Esophagus (tissue), 2 donors: Measurements from ENCODE around the gene PARD3B. TPM values are rescaled to one million over a fixed set of nuclear protein-coding genes. Genes with fewer than 3 reads are reported as not detected.

ENCODE experiments used
- H3K27ac ChIP-seq, 2 donors: one replicate each; pipeline ENCODE4 v1.5.1; 2013; ENCODE audit warnings: low read depth in 2 of 2, mild to moderate bottlenecking in 2 of 2, inconsistent platforms in 1 of 2, low read length in 1 of 2, moderate library complexity in 1 of 2
- H3K27me3 ChIP-seq, 2 donors: one replicate each; pipeline ENCODE4 v1.6.1; 2013; ENCODE audit warnings: low read length in 2 of 2, control low read depth in 1 of 2, mild to moderate bottlenecking in 1 of 2; ENCODE audit not compliant: insufficient read depth in 2 of 2, control insufficient read depth in 1 of 2
- H3K36me3 ChIP-seq, 2 donors: one replicate each; pipeline ENCODE4 v1.6.1; 2013; ENCODE audit warnings: low read length in 1 of 2; ENCODE audit not compliant: control insufficient read depth in 2 of 2, insufficient read depth in 2 of 2
- H3K4me1 ChIP-seq, 2 donors: one replicate each; pipeline ENCODE4 v1.6.1; 2013; ENCODE audit warnings: low read length in 1 of 2; ENCODE audit not compliant: control insufficient read depth in 2 of 2, insufficient read depth in 2 of 2
- H3K4me3 ChIP-seq, 2 donors: one replicate each; pipeline ENCODE4 v1.5.1; 2013; ENCODE audit warnings: low read length in 2 of 2, mild to moderate bottlenecking in 2 of 2, low read depth in 1 of 2, moderate library complexity in 1 of 2
- H3K9me3 ChIP-seq, 2 donors: one replicate each; pipeline ENCODE4 v1.6.1; 2013; ENCODE audit warnings: mild to moderate bottlenecking in 2 of 2, low read depth in 1 of 2, low read length in 1 of 2, moderate library complexity in 1 of 2; ENCODE audit not compliant: control insufficient read depth in 2 of 2, insufficient read depth in 1 of 2
- WGBS, 2 donors: extraction: QIAGEN DNeasy Blood & Tissue Kit; methylation state at CpG; one replicate each; pipeline ENCODE4 v1.1.7; 2013; 5-methylcytosine and 5-hydroxymethylcytosine counted together
- polyA plus RNA-seq, 2 donors: library from polyadenylated mRNA; stranded (reverse); fragments of 200-250 nt; gene quantifications; one replicate each; pipeline ENCODE4 v1.2.3, GENCODE V29; 2013
- donor health status: healthy with polysubstance abuse.
- donor health status: Bipolar disorder and iron deficiency.

Gene PARD3B
- polyA plus RNA-seq, 2 donors: 1.2 to 1.3 TPM

GRCh38 chr2:204662956-204663355, 117.7 kb downstream of the PARD3B start:
- Histone ChIP-seq H3K36me3 (no peaks in the 10 kb centered on the region), H3K4me1 (no peaks in the 10 kb centered on the region), H3K4me3 (no peak overlapping the region), H3K27me3 (no peaks in the 10 kb centered on the region), H3K27ac (no peak overlapping the region), H3K9me3 (no peaks in the 10 kb centered on the region)
- 89% methylated on average over 5 of the region's 5 CpGs for WGBS, 2 donors

GRCh38 chr2:204663816-204664425, 118.6 kb downstream of the PARD3B start:
- H3K27ac ChIP-seq: no peak overlapping the region
- 73 to 84% methylated on average over 2 of the region's 2 CpGs for WGBS, 2 donors
- no peaks in the 10 kb centered on the region for H3K27me3 ChIP-seq
- H3K4me3 ChIP-seq: no peak overlapping the region
- no peaks in the 10 kb centered on the region for H3K9me3 ChIP-seq
- H3K36me3 ChIP-seq: no peaks in the 10 kb centered on the region
- H3K4me1 ChIP-seq: no peaks in the 10 kb centered on the region

DNA sequence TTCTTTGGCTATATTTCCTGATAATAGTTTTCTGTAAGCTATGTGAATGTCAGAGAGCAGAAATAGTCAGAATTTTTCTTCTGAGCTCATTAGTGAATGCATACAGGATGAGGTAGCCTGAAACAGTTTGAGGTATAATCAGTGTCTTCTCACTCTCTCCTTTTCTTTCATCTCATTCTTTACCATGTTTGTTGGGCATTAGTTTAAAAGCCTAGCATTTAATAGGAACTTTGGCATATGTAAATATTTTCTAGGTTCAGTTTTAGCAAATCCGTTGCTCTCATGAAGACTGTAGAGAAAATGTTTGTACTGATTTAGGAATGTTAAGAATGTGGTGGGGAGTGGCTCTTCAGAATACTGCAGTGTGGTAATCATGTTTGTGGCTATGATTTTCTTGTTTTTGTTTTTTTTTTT, 119.4 kb downstream of the PARD3B start:
- WGBS, 2 donors: 23 to 25% methylated on average over 1 of the region's 1 CpG
- Histone ChIP-seq H3K27me3 (no peaks in the 10 kb centered on the region), H3K27ac (no peak overlapping the region), H3K4me1 (no peaks in the 10 kb centered on the region), H3K4me3 (no peak overlapping the region), H3K36me3 (no peaks in the 10 kb centered on the region), H3K9me3 (no peaks in the 10 kb centered on the region)

DNA sequence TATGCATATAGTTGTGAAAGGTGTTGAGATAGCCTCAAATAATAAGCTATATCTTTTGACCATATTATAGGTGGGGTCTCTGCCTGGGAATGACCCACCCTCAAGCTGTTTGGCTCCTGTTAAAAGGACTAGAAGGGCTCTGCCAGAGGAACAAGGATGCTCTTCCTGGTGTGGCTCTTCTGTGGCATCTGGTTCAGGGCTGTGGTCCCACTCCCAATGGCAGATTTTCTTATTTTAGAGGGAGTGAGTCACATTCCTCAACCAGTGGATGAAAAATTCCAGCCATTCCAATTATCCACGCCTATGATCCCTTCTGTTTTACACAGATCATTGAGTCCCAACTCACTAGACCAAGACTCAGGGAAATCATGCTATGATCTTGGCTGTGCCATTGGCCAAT, 119.9 kb downstream of the PARD3B start:
- H3K9me3 ChIP-seq: no peaks in the 10 kb centered on the region
- no peaks in the 10 kb centered on the region for H3K36me3 ChIP-seq
- no peaks in the 10 kb centered on the region for H3K27me3 ChIP-seq
- no peaks in the 10 kb centered on the region for H3K4me1 ChIP-seq
- 55 to 63% methylated on average over 1 of the region's 1 CpG for WGBS, 2 donors
- H3K27ac ChIP-seq: no peak overlapping the region
- H3K4me3 ChIP-seq: no peak overlapping the region

GRCh38 chr2:204665771-204666170, 120.5 kb downstream of the PARD3B start:
- Histone ChIP-seq H3K27ac (no peak overlapping the region), H3K4me3 (no peak overlapping the region), H3K4me1 (no peaks in the 10 kb centered on the region), H3K36me3 (no peaks in the 10 kb centered on the region), H3K27me3 (no peaks in the 10 kb centered on the region), H3K9me3 (no peaks in the 10 kb centered on the region)
- WGBS, 2 donors: 96 to 97% methylated on average over 2 of the region's 2 CpGs

GRCh38 chr2:204667990-204668389, 122.7 kb downstream of the PARD3B start:
- Histone ChIP-seq H3K4me3 (no peak overlapping the region), H3K4me1 (no peaks in the 10 kb centered on the region), H3K9me3 (no peaks in the 10 kb centered on the region), H3K36me3 (no peaks in the 10 kb centered on the region), H3K27me3 (no peaks in the 10 kb centered on the region), H3K27ac (no peak overlapping the region)
- WGBS, 2 donors: 87 to 94% methylated on average over 2 of the region's 2 CpGs

GRCh38 chr2:204669382-204669781, 124.1 kb downstream of the PARD3B start:
- H3K4me3 ChIP-seq: no peak overlapping the region
- WGBS, 2 donors: 74 to 80% methylated on average over 3 of the region's 3 CpGs
- no peaks in the 10 kb centered on the region for H3K27me3 ChIP-seq
- no peaks in the 10 kb centered on the region for H3K4me1 ChIP-seq
- H3K27ac ChIP-seq: no peak overlapping the region
- no peaks in the 10 kb centered on the region for H3K36me3 ChIP-seq
- H3K9me3 ChIP-seq: no peaks in the 10 kb centered on the region

GRCh38 chr2:204670124-204670523, 124.8 kb downstream of the PARD3B start:
- Histone ChIP-seq H3K36me3 (no peaks in the 10 kb centered on the region), H3K4me1 (no peaks in the 10 kb centered on the region), H3K27me3 (no peaks in the 10 kb centered on the region), H3K27ac (no peak overlapping the region), H3K9me3 (no peaks in the 10 kb centered on the region), H3K4me3 (no peak overlapping the region)
- WGBS, 2 donors: 43 to 65% methylated on average over 2 of the region's 2 CpGs

GRCh38 chr2:204670756-204671155, 125.5 kb downstream of the PARD3B start:
- H3K4me1 ChIP-seq: no peaks in the 10 kb centered on the region
- 83 to 86% methylated on average over 4 of the region's 4 CpGs for WGBS, 2 donors

GRCh38 chr2:204672772-204673171, 127.5 kb downstream of the PARD3B start:
- Histone ChIP-seq H3K27me3 (no peaks in the 10 kb centered on the region), H3K27ac (no peak overlapping the region), H3K4me1 (no peaks in the 10 kb centered on the region), H3K36me3 (no peaks in the 10 kb centered on the region), H3K9me3 (no peaks in the 10 kb centered on the region), H3K4me3 (no peak overlapping the region)
- WGBS, 2 donors: 73 to 74% methylated on average over 4 of the region's 4 CpGs

More at GRCh38 chr2:204670756-204671155, 125.5 kb downstream of the PARD3B start:
- H3K9me3 ChIP-seq: no peaks in the 10 kb centered on the region
- H3K27ac ChIP-seq: no peak overlapping the region
- no peak overlapping the region for H3K4me3 ChIP-seq
- no peaks in the 10 kb centered on the region for H3K27me3 ChIP-seq
- H3K36me3 ChIP-seq: no peaks in the 10 kb centered on the region
